Mesodermal cell (in vitro differentiated cells): Measurements from ENCODE around the gene ITPKB.
A peak's percentile ranks its signal among the peaks of the same experiment; 100 is the strongest.

Experiments used
- H3K27ac ChIP-seq: 2 replicates; pipeline ENCODE4 v1.7.0; 2013; ENCODE audit warnings: mild to moderate bottlenecking, low read depth, low read length, moderate library complexity; ENCODE audit not compliant: severe bottlenecking
- H3K36me3 ChIP-seq: 2 replicates; pipeline ENCODE4 v1.7.1; 2013; ENCODE audit warnings: mild to moderate bottlenecking, low read length, moderate library complexity; ENCODE audit not compliant: control insufficient read depth, insufficient read depth
- H3K4me1 ChIP-seq: one replicate; pipeline ENCODE4 v1.7.1; 2013; ENCODE audit warnings: mild to moderate bottlenecking, low read length; ENCODE audit not compliant: insufficient read depth, control insufficient read depth, poor library complexity, severe bottlenecking
- H3K4me3 ChIP-seq: 2 replicates; pipeline ENCODE4 v1.7.0; 2013; ENCODE audit warnings: low read length, control low read depth, mild to moderate bottlenecking; ENCODE audit not compliant: insufficient read depth, poor library complexity, severe bottlenecking; ENCODE audit errors: extremely low read depth
- H3K9me3 ChIP-seq: 2 replicates; pipeline ENCODE4 v1.7.1; 2013; ENCODE audit warnings: mild to moderate bottlenecking, low read length, moderate library complexity; ENCODE audit not compliant: control insufficient read depth
- WGBS, 2 experiments: methylation state at CpG; one replicate each; pipeline ENCODE4 v1.1.5; 2013; ENCODE audit warnings: missing lambda C conversion rate in 2 of 2; ENCODE audit not compliant: insufficient coverage in 2 of 2; 5-methylcytosine and 5-hydroxymethylcytosine counted together

Gene ITPKB

GRCh38 chr1:226674892-226675714 is 64.0 kb downstream of the ITPKB start:
- peak overlapping the region; percentile 23 for H3K27ac ChIP-seq
- 81 to 90% methylated on average over 10 to 14 of the region's 17 CpGs for WGBS, 2 experiments
- no peaks in the 10 kb centered on the region for H3K36me3 ChIP-seq

GRCh38 chr1:226672339-226672762 is 66.7 kb downstream of the ITPKB start:
- H3K4me3 ChIP-seq = no peak overlapping the region
- H3K36me3 ChIP-seq = no peaks in the 10 kb centered on the region
- H3K27ac ChIP-seq = no peak overlapping the region
- WGBS, 2 experiments = 73 to 90% methylated on average over 1 to 3 of the region's 4 CpGs
- peaks cover 17% of the 10 kb centered on the region for H3K4me1 ChIP-seq
- H3K9me3 ChIP-seq = no peaks in the 10 kb centered on the region

More at GRCh38 chr1:226674892-226675714, 64.0 kb downstream of the ITPKB start:
- no peaks in the 10 kb centered on the region for H3K9me3 ChIP-seq
- H3K4me3 ChIP-seq = no peak overlapping the region
- peaks cover 34% of the 10 kb centered on the region for H3K4me1 ChIP-seq

GRCh38 chr1:226671277-226671676 is 67.8 kb downstream of the ITPKB start:
- H3K4me3 ChIP-seq = no peak overlapping the region
- no peak overlapping the region for H3K27ac ChIP-seq
- 89 to 98% methylated on average over 4 to 5 of the region's 5 CpGs for WGBS, 2 experiments
- peaks cover 7% of the 10 kb centered on the region for H3K4me1 ChIP-seq
- H3K9me3 ChIP-seq = no peaks in the 10 kb centered on the region
- H3K36me3 ChIP-seq = no peaks in the 10 kb centered on the region

- Histone ChIP-seq H3K36me3 (no peaks in the 10 kb centered on the region), H3K4me3 (no peak overlapping the region), H3K4me1 (peaks cover 13% of the 10 kb centered on the region), H3K9me3 (no peaks in the 10 kb centered on the region), H3K27ac (no peak overlapping the region)
- WGBS, 2 experiments = 100% methylated on average over 1 of the region's 7 CpGs
Measured at GRCh38 chr1:226670073-226670472, 69.0 kb downstream of the ITPKB start.

- Histone ChIP-seq H3K4me3 (no peak overlapping the region), H3K9me3 (no peaks in the 10 kb centered on the region), H3K27ac (no peak overlapping the region), H3K36me3 (no peaks in the 10 kb centered on the region), H3K4me1 (peaks cover 32% of the 10 kb centered on the region)
- 75 to 82% methylated on average over 5 of the region's 5 CpGs for WGBS, 2 experiments
Measured at GRCh38 chr1:226668173-226668560, 70.9 kb downstream of the ITPKB start.

- peaks cover 44% of the 10 kb centered on the region for H3K4me1 ChIP-seq
- 95% methylated on average over 4 of the region's 4 CpGs for WGBS, 2 experiments
- no peak overlapping the region for H3K27ac ChIP-seq
Measured at GRCh38 chr1:226666692-226667091, 72.4 kb downstream of the ITPKB start.

GRCh38 chr1:226666164-226666506 is 72.9 kb downstream of the ITPKB start:
- Histone ChIP-seq H3K9me3 (no peaks in the 10 kb centered on the region), H3K4me3 (no peak overlapping the region), H3K4me1 (peaks cover 50% of the 10 kb centered on the region), H3K27ac (no peak overlapping the region), H3K36me3 (no peaks in the 10 kb centered on the region)
- WGBS, 2 experiments = 94 to 99% methylated on average over 6 of the region's 6 CpGs

More at GRCh38 chr1:226666692-226667091, 72.4 kb downstream of the ITPKB start:
- H3K36me3 ChIP-seq = no peaks in the 10 kb centered on the region
- no peaks in the 10 kb centered on the region for H3K9me3 ChIP-seq
- no peak overlapping the region for H3K4me3 ChIP-seq

- H3K9me3 ChIP-seq = no peaks in the 10 kb centered on the region
- no peaks in the 10 kb centered on the region for H3K36me3 ChIP-seq
- peaks cover 55% of the 10 kb centered on the region for H3K4me1 ChIP-seq
- H3K4me3 ChIP-seq = no peak overlapping the region
- no peak overlapping the region for H3K27ac ChIP-seq
- 92 to 98% methylated on average over 15 to 16 of the region's 17 CpGs for WGBS, 2 experiments
Measured at GRCh38 chr1:226665505-226666163, 73.4 kb downstream of the ITPKB start.

GRCh38 chr1:226664413-226665101 is 74.5 kb downstream of the ITPKB start:
- Histone ChIP-seq H3K4me3 (no peak overlapping the region), H3K9me3 (no peaks in the 10 kb centered on the region), H3K36me3 (no peaks in the 10 kb centered on the region), H3K4me1 (peaks cover 65% of the 10 kb centered on the region), H3K27ac (peak overlapping the region; percentile 66)
- 90 to 95% methylated on average over 7 to 9 of the region's 15 CpGs for WGBS, 2 experiments

GRCh38 chr1:226663327-226663704 is 75.8 kb downstream of the ITPKB start:
- H3K27ac ChIP-seq = peak overlapping the region; percentile 79
- H3K4me3 ChIP-seq = no peak overlapping the region
- H3K4me1 ChIP-seq = peaks cover 61% of the 10 kb centered on the region
- no peaks in the 10 kb centered on the region for H3K9me3 ChIP-seq
- WGBS, 2 experiments = 83 to 93% methylated on average over 6 to 7 of the region's 7 CpGs
- H3K36me3 ChIP-seq = no peaks in the 10 kb centered on the region
